COLO668 (cell line): ENCODE results near the gene KRTAP1-5.
"Not testable (repeated sequence)": the region's sequence is repeated elsewhere in the genome, so short reads cannot be mapped to it uniquely, and the experiment has no call there.

Experiments
- DNase-seq: peaks from one replicate; lab custom pipeline; 2025; ENCODE audit not compliant: unreplicated experiment; lab: John Stamatoyannopoulos, UW

Gene KRTAP1-5

GRCh38 chr17:41049110-41049509 is 22.1 kb upstream of the KRTAP1-5 start:
- DNase-seq = no peak

- DNase-seq = no peak
These were observed 21.4 kb upstream of the KRTAP1-5 start for GRCh38 chr17:41048441-41048840.

- DNase-seq = not testable (repeated sequence)
These were observed 19.9 kb upstream of the KRTAP1-5 start, which contains the start of gene KRTAP2-1 for GRCh38 chr17:41046735-41047465. KRTAP2-1 (minus strand) TSS chr17:41047316; CDS start chr17:41047267, 49 bp downstream.

- no peak for DNase-seq
These were observed 15.9 kb upstream of the KRTAP1-5 start for GRCh38 chr17:41042953-41043352.

- DNase-seq = peak; percentile 18
These were observed 14.0 kb upstream of the KRTAP1-5 start, which contains the start of gene KRTAP1-1 for GRCh38 chr17:41040783-41041571. KRTAP1-1 (minus strand) TSS chr17:41041450; CDS start chr17:41041397, 53 bp downstream.

GRCh38 chr17:41037853-41038350 is 10.9 kb upstream of the KRTAP1-5 start:
- DNase-seq = no peak

GRCh38 chr17:41034346-41034935 is 7.4 kb upstream of the KRTAP1-5 start, which contains the start of gene KRTAP1-3:
KRTAP1-3 (minus strand) TSS chr17:41034874; CDS start chr17:41034821, 53 bp downstream.
- peak; percentile 8 for DNase-seq

GRCh38 chr17:41029633-41030245 is 2.7 kb upstream of the KRTAP1-5 start, which contains the start of gene KRTAP1-4:
KRTAP1-4 (minus strand) TSS chr17:41030195; CDS start chr17:41030078, 117 bp downstream.
- no peak for DNase-seq

- no peak for DNase-seq
These were observed 2.3 kb downstream of the KRTAP1-5 start for GRCh38 chr17:41024697-41025096.

GRCh38 chr17:41020336-41020735 is 6.7 kb downstream of the KRTAP1-5 start:
- DNase-seq = no peak

GRCh38 chr17:41019415-41019814 is 7.6 kb downstream of the KRTAP1-5 start:
- no peak for DNase-seq

GRCh38 chr17:41018541-41018940 is 8.5 kb downstream of the KRTAP1-5 start:
- no peak for DNase-seq

- no peak for DNase-seq
These were observed 10.3 kb downstream of the KRTAP1-5 start for GRCh38 chr17:41016578-41017215.

- no peak for DNase-seq
These were observed 11.6 kb downstream of the KRTAP1-5 start for GRCh38 chr17:41015454-41015853.

GRCh38 chr17:41013606-41014005 is 13.4 kb downstream of the KRTAP1-5 start:
- no peak for DNase-seq

- DNase-seq = no peak
These were observed 13.8 kb downstream of the KRTAP1-5 start for GRCh38 chr17:41013181-41013580.

- DNase-seq = peak; percentile 23
These were observed 14.5 kb downstream of the KRTAP1-5 start for GRCh38 chr17:41012326-41013120.

GRCh38 chr17:41010441-41010840 is 16.6 kb downstream of the KRTAP1-5 start:
- DNase-seq = no peak

GRCh38 chr17:41009936-41010335 is 17.1 kb downstream of the KRTAP1-5 start:
- no peak for DNase-seq
